Brain microvascular endothelial cell (primary cell): Measurements from ENCODE around the gene NUMB.
A peak's percentile ranks its signal among the peaks of the same experiment; 100 is the strongest.

ENCODE experiments used
- DNase-seq: peaks from one replicate; pipeline ENCODE4 v3.0.0-alpha.2; 2020
- H3K27ac ChIP-seq: fragments of 250-450 bp; sonication (Bioruptor Pico); 2 replicates; pipeline ENCODE4 v1.5.1; 2020; ENCODE audit warnings: mild to moderate bottlenecking, moderate library complexity
- H3K27me3 ChIP-seq: fragments of 250-450 bp; sonication (Bioruptor Pico); replicated peaks from 2 replicates; pipeline ENCODE4 v1.5.1; 2020; ENCODE audit warnings: mild to moderate bottlenecking
- H3K36me3 ChIP-seq: fragments of 250-450 bp; sonication (Bioruptor Pico); replicated peaks from 2 replicates; pipeline ENCODE4 v1.5.1; 2020; ENCODE audit warnings: mild to moderate bottlenecking
- H3K4me3 ChIP-seq: 2 replicates; pipeline ENCODE4 v1.5.1; 2011; ENCODE audit warnings: low read depth, mild to moderate bottlenecking, control low read depth, low read length, moderate library complexity
- in situ Hi-C: cut with HindIII; loops from 2 replicates; pipeline ENCODE4 v1.10.0; 2017; ENCODE audit warnings: low sequenced_read_pairs, low pct_ligation_motif_present
- TF ChIP-seq, protein P1 (sequence below): IDR thresholded peaks from 2 replicates; pipeline ENCODE4 v1.5.1; 2011; ENCODE audit warnings: low read depth, mild to moderate bottlenecking, moderate library complexity, low read length, control low read depth, inconsistent platforms; ENCODE audit errors: missing control alignments

NUMB gene

DNA sequence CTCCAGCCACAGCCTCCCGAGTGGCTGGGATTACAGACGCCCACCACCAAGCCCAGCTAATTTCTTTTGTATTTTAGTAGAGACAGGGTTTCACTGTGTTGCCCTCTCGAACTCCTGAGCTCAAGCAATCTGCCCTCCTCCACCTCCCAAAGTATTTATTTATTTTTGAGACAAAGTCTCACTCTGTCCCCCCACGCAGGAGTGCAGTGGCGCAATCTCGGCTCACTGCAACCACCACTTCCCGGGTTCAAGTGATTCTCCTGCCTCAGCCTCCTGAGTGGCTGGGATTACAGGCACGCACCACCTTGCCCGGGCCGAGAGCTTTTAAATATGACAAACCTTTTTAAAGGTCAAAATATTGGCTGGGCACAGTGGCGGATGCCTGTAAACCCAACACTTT lies 14.6 kb downstream of the NUMB start:
- Histone ChIP-seq H3K4me3 (no peak overlapping the region), H3K27ac (no peak overlapping the region), H3K27me3 (no peaks in the 10 kb centered on the region), H3K36me3 (no peaks in the 10 kb centered on the region)
- in situ Hi-C loops = no loop called here
- DNase-seq = no peak
- TF ChIP-seq, protein P1, sequence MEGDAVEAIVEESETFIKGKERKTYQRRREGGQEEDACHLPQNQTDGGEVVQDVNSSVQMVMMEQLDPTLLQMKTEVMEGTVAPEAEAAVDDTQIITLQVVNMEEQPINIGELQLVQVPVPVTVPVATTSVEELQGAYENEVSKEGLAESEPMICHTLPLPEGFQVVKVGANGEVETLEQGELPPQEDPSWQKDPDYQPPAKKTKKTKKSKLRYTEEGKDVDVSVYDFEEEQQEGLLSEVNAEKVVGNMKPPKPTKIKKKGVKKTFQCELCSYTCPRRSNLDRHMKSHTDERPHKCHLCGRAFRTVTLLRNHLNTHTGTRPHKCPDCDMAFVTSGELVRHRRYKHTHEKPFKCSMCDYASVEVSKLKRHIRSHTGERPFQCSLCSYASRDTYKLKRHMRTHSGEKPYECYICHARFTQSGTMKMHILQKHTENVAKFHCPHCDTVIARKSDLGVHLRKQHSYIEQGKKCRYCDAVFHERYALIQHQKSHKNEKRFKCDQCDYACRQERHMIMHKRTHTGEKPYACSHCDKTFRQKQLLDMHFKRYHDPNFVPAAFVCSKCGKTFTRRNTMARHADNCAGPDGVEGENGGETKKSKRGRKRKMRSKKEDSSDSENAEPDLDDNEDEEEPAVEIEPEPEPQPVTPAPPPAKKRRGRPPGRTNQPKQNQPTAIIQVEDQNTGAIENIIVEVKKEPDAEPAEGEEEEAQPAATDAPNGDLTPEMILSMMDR = no peak

DNA sequence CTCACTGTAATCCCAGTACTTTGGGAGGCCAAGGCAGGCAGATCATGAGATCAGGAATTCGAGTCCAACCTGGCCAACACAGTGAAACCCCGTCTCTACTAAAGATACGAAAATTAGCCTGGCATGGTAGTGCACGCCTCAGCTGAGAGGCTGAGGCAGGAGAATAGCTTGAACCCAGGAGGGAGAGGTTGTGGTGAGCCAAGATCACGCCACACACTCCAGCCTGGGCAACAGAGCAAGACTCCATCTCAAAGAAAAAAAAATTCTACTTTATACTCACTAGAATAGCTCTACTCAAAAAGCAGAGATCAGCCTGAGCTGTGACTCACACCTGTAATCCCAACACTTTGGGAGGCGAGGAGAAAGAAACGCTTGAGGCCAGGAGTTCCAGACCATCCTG lies 17.1 kb downstream of the NUMB start:
- in situ Hi-C loops = no loop called here
- Histone ChIP-seq H3K4me3 (no peak overlapping the region), H3K27ac (no peak overlapping the region), H3K36me3 (no peaks in the 10 kb centered on the region), H3K27me3 (no peaks in the 10 kb centered on the region)
- TF ChIP-seq, protein P1 = no peak
- no peak for DNase-seq

- DNase-seq = no peak
- TF ChIP-seq, protein P1 = no peak
- Histone ChIP-seq H3K4me3 (no peak overlapping the region), H3K27ac (no peak overlapping the region), H3K27me3 (no peaks in the 10 kb centered on the region), H3K36me3 (no peaks in the 10 kb centered on the region)
- in situ Hi-C loops = no loop called here
Observed at GRCh38 chr14:73438993-73439392, 19.4 kb downstream of the NUMB start.

GRCh38 chr14:73437206-73437605 lies 21.1 kb downstream of the NUMB start:
- no peak overlapping the region for H3K27ac ChIP-seq
- TF ChIP-seq, protein P1 = no peak
- H3K4me3 ChIP-seq = no peak overlapping the region
- in situ Hi-C loops = no loop called here
- no peaks in the 10 kb centered on the region for H3K27me3 ChIP-seq
- H3K36me3 ChIP-seq = no peaks in the 10 kb centered on the region
- no peak for DNase-seq

GRCh38 chr14:73432124-73432523 lies 26.2 kb downstream of the NUMB start:
- H3K4me3 ChIP-seq = no peak overlapping the region
- in situ Hi-C loops = no loop called here
- no peak overlapping the region for H3K27ac ChIP-seq
- H3K36me3 ChIP-seq = no peaks in the 10 kb centered on the region
- TF ChIP-seq, protein P1 = no peak
- DNase-seq = no peak
- no peaks in the 10 kb centered on the region for H3K27me3 ChIP-seq

GRCh38 chr14:73428353-73428824 lies 30.0 kb downstream of the NUMB start:
- Histone ChIP-seq H3K27ac (peak overlapping the region; percentile 85), H3K36me3 (no peaks in the 10 kb centered on the region), H3K27me3 (no peaks in the 10 kb centered on the region), H3K4me3 (no peak overlapping the region)
- in situ Hi-C loops = no loop called here
- no peak for DNase-seq
- TF ChIP-seq, protein P1 = no peak
